Activated T-cell treated with anti-CD3 and anti-CD28 coated beads, Interleukin-2, amount 50 U/mL, for 1 hour (primary cell): ENCODE measurements around the gene NOVA2.

Experiments used
- DNase-seq: peaks from one replicate; pipeline ENCODE4 v3.0.0-alpha.2; 2020

NOVA2 gene

GRCh38 chr19:45960595-45961235 is 12.9 kb downstream of the NOVA2 start:
- DNase-seq = no peak

DNA sequence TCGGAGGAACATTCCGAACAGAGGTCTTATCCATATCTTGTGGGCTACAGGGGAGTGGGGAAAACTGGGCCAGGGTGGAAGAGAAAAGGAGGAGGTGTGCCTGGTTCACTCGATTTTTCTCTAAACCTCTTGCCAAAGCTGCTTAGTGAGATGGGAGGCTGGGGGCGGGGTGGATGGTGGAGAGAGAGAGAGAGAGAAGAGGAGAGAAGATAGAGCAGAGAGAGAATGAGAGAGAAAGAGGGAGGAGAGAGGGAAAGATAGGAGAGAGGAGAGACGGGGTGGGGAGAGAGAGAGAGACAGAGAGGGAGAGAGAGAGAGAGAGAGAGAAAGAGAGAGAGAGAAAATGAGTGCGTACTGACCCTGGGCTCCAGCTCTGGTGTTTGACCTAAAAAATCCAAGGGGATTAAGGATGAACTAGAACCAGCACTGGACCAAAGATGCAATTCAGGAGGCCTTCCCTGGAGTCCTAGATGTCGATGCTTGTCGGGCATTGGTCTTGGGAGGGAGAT is 14.1 kb downstream of the NOVA2 start:
- no peak for DNase-seq

DNA sequence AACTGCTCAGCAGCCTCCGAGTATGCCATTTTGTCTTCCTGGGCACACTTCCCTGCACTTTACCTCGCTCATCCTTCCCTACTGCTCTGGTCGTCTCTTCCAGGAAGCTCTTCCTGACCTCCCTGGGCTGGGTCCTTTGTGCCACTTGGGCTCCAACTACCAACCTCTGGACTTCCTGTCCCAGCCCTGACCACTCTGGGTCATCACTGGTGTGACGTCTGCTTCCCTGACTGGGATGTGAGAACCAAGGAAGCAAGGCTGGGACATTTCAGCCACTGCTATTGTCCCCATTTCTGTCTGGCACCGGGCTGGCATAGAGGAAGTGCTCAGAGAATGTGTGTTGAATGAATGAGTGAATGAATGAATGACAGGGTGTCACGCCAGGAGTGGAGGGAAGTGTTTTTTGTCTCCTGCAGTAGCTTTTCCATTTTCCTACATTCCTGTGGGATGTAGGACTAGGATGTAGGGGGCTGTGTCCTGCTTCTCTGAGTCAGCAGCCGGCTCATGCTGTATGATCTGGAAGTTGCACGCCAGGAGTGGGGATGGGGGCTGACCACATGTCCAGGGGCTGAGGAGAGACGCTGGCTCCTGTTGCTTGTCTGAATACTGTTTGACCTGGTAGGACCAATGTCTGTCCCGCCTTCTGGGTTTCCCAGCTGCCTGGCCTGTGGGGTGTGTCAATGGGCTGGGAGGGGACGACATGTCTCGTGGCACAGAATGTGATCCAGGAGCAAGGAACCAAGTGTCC is 14.7 kb downstream of the NOVA2 start:
- DNase-seq = no peak

DNA sequence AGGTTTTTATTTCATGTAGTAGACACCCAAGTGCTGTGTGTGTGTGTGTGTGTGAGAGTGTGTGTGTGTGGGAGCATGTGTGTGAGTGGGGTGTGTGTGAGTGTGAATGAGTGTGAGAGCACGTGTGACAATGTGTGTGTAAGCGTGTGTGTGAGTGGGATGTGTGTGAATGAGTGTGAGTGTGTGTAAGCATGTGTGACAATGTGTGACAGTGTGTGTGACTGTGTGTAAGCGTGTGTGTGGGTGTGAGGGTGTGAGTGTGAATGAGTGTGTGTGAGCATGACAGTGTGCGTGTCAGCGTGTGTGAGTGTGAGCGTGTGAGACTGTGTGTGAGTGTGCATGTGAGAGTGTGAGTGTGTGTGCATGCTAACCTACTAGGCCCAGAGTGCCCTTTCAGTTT is 15.3 kb downstream of the NOVA2 start:
- no peak for DNase-seq

GRCh38 chr19:45955905-45956608 is 17.6 kb downstream of the NOVA2 start:
- DNase-seq = no peak

GRCh38 chr19:45954156-45954555 is 19.5 kb downstream of the NOVA2 start:
- DNase-seq = no peak

DNA sequence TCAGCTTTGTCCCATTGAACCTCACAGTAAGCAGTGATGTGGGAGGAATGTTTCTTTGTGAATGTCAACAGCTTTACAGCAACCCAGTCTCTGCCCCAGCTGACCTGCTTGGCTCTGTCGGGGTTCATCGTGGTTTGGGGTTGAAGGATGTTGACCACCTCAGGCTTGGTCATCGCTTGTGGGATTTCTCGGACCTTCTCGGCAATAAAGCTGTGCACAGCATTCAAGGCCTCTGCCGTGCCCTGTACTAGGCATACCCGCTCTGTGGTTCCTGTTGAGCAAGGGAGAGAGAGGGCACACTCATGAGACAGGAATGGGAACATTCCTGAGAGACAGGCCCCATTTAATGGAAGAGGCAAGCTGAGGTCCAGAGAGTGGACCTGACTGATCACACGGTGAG is 20.0 kb downstream of the NOVA2 start:
- DNase-seq = no peak

DNA sequence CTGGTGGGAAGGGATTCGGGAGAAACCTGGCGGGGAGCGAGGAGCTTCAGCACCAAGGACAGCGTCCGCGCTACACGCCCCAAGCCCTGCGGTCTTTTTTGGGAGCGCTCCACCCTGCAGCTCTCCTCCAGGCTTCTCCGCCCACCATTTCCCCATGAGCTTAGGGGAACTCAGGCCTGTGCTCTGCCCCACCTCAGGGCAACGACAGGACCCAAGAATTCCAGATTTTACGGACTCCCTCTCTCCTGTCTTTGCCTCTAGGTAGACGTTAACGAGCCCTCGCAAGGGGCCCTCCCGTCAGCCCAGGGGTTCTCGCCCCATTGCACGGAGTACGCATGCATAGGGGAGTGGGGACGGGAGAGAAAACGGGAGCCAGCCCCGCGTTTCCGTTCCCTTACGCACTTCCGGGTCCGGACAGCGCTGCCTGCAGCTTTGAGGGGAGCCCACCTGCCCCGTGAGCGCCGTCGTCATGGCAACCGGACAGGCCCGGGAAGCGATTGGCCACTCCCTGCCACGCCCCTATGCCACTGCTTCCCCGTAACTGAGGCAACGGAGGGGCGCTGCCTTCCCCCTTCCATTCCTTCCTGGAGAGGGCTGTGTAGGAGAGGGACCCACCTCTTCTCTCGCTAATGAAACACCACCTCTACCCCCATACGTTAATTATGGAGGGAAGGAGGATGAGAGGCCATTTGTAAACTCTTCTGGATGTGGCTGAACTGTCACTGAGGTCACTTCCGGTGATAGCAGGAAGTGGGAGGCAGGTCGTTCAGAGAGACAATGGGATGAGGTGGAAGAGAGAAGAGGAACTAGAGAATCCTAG is 20.8 kb downstream of the NOVA2 start:
- peak; percentile 54 for DNase-seq

DNA sequence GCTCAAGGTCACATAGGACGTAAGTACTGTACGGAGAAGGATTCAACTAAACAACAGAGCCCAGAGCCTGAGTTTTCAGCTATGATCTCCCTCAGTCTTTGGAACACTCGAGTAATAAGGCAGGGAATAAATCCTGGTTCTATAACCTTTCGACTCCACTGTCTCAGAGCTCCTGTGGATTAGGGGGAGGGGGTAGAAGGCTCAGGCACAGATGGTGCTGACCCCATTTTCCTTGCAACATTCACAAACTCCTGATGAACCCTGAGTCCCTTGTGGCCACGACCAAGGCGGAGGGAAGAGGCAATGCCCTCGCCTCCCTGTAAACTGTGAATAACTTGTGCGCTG is 21.4 kb downstream of the NOVA2 start:
- no peak for DNase-seq

- no peak for DNase-seq
Measured at GRCh38 chr19:45947926-45948325, 25.7 kb downstream of the NOVA2 start.

DNA sequence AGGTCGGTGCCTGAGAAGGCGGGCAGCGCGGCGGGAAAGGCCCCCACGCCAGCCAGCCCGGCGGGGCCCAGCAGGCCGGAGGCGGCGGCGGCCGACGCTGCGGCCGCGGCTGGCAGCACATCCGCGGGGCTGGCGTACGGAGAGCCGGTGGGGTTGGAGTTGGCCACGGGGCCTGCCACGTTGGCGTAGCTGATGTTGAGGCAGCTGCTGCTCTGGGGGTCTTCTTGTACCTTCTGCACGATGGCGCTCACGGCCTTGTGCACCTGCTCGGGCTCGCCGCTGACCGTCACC is 33.2 kb downstream of the NOVA2 start:
- DNase-seq = no peak

- no peak for DNase-seq
Measured at GRCh38 chr19:45939792-45940514, 33.7 kb downstream of the NOVA2 start.

GRCh38 chr19:45938733-45939319 is 34.8 kb downstream of the NOVA2 start:
- DNase-seq = no peak

- DNase-seq = no peak
Measured at GRCh38 chr19:45935267-45935666, 38.4 kb downstream of the NOVA2 start.

GRCh38 chr19:45934551-45935230 is 39.0 kb downstream of the NOVA2 start:
- DNase-seq = no peak

DNA sequence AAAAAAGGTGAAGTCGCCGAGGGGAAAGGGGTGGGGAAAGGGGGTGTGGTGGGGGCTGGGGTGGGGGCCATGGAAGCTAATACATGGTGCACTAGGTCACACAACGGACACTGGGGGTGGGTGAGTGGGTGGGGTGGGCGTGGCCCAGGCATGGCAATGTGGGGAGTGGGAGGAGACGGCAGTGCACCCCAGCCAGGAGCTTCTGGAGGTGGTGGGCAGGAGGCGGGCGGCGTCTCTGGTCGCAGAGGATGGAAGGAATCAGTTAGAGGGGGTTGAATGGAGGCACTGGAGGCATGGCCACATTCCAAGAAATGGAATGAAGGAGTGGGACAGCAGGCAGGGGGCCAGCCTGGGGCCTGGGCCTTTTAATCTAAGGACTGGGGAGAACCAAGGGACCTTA is 39.9 kb downstream of the NOVA2 start:
- no peak for DNase-seq

- DNase-seq = no peak
Measured at GRCh38 chr19:45931055-45931454, 42.6 kb downstream of the NOVA2 start.

- DNase-seq = no peak
Measured at GRCh38 chr19:45929247-45929646, 44.4 kb downstream of the NOVA2 start.

DNA sequence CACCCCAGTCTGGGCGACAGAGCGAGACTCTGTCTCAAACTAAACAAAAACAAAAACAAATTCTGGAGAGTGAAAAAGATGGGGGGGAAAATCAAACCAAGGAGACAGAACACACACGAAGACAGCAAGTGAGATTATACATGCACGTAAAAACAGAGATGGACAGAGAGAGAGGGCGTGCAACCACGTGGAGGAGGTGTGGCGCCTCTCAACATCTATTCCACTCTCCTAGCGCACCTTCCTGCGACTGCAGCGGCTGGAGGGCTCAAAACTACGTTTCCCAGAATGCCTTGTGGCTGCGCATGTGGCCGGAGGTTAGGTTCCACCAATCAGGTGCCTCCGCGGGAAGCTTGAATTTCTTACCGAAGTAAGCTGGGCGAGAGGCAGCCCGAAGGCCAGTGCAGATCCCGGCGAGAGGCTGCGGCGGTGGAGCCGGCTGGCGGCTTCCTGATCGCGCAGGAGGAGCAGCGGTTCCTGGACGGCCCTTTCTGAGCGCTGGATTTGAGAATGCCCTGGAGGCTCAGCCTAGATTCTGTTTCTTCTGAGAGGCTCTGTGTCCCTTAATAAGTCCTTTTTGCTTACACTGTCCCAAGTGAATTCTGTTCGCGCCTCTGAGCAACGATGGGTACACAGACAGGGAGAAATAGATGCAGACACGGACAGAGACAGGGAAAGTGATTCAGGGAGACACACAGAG is 46.0 kb downstream of the NOVA2 start:
- peak; percentile 83 for DNase-seq

DNA sequence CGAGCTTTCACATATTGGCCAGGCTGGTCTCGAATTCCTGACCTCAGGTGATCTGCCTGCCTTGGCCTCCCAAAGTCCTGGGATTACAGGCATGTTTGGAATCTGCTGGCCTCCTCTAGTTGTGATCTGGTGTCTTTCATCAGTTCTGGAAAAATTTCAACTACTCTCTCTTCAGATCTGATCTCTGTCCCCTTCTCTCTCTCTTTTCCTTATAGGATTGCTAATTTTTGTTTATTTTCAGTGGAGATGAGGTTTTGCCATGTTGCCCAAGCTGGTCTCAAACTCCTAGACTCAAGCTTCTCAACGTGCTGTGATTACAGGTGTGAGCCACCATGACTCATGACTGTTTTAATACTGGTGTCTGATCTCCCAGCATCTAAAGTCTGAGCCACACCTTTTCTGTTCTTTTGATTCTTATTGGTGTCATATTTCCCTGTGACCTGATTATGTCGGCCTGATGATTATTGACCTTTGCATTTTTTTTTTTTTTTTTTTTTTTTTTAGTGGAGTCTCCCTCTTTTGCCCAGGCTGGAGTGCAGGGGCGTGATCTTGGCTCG is 48.7 kb downstream of the NOVA2 start:
- no peak for DNase-seq

DNA sequence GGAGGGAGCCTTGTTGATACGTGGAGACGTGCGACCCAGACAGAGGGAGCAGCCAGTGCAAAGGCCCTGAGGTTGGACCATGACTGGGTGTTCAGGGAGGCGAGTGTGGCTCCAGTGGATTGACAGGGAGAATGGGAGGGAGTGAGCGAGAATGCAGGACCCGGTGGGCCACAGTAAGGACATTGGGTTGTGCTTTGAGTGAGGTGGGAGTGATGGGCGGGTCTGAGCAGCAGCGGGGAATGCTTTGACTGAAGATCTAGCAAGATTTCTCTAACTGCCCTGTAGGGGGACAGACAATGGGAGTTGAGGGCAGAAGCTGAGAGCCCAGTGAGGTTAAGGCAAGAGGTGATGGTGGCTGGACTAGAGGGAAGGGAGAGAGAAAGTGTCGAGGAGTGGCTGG is 51.4 kb downstream of the NOVA2 start:
- DNase-seq = no peak
